ES-I3 (cell line): ENCODE results near the gene SUGT1.
"Not testable (repeated sequence)": the region's sequence is repeated elsewhere in the genome, so short reads cannot be mapped to it uniquely, and the experiment has no call there.

Experiments
- H3K36me3 ChIP-seq: 2 replicates; pipeline ENCODE4 v1.6.1; 2013; ENCODE audit warnings: mild to moderate bottlenecking, low read length, control low read depth, moderate library complexity; ENCODE audit not compliant: insufficient read depth
- H3K4me1 ChIP-seq: 2 replicates; pipeline ENCODE4 v1.6.1; 2013; ENCODE audit warnings: mild to moderate bottlenecking, control low read depth, low read length; ENCODE audit not compliant: insufficient read depth
- H3K9ac ChIP-seq: 2 replicates; pipeline ENCODE4 v1.6.1; 2013; ENCODE audit warnings: low read depth, mild to moderate bottlenecking, low read length, moderate library complexity
- H3K9me3 ChIP-seq: 2 replicates; pipeline ENCODE4 v1.6.1; 2013; ENCODE audit warnings: mild to moderate bottlenecking, low read length, moderate library complexity; ENCODE audit not compliant: control insufficient read depth, insufficient read depth

Gene SUGT1

DNA sequence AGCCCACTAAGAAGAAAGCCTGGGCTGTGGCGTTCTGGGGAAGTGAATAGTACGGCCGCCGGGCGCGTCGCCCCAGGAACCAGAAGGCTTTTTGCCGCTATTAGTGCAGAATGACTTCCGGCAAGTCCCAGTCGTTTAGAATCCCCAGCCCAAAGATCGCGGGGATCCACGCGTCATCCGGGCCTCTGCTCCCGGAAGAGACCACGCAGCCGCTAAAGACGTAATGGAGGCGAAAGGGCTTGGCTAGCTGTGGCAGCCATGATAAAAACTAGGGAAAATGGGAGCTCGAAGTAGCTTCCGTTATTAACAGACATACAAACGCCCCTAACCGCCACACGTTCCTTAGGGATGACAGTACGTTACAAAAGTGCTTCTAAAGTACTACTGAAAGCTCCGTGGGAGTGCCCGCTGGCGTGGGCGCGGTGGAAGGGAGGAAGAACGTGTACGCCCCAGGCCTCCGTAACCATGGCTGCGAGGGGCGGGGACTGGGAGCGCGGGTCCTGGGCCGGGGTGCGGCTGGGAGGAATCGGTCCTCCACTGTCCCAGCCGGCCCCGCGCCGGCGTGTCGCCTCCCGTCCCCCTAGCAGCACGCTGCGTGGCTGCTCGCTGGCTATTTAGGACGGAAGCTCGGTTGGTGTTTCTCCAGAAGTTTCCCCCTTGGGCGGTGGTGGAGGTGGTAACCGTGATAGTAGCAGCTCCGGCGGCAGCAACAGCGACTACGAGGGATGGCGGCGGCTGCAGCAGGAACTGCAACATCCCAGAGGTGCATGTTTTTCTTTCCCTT lies at the start of gene SUGT1:
Gene SUGT1 (plus strand): TSS at position 641 of the 784 bp plus-strand sequence. CDS start 85 bp downstream, at position 726.
- Histone ChIP-seq H3K4me1 (no peaks in the 10 kb centered on the region), H3K36me3 (0 out of 2 replicates have a peak, but pooled peaks cover 8% of the 10 kb centered on the region), H3K9me3 (no peaks in the 10 kb centered on the region), H3K9ac (peak within 1 kb of the TSS; percentile 95)

- H3K9me3 ChIP-seq, H3K9ac ChIP-seq, H3K4me1 ChIP-seq, H3K36me3 ChIP-seq: not testable (repeated sequence)
Observed at GRCh38 chr13:52603316-52603715, 49.3 kb upstream of the SUGT1 start.

DNA sequence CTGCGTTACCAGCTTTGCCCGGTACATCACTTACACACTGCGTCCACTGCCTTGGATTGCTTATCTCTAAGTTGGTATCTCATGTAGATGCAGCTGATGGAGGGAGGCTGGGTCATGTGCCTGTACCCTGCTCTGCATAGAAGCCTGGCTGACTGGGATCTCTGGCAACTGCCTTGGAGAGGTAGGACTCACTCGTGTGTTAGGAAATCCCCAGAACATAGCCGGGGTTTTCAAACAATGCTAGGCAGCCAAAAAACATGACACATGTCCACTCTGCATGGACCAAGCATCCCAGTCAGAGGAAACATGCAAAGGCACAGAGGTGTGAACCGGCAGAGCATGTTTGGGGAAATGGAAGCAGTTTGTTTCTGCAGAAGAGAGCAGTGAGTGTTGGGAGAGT lies 46.5 kb upstream of the SUGT1 start:
- not testable (repeated sequence) for H3K9me3 ChIP-seq, H3K9ac ChIP-seq, H3K4me1 ChIP-seq, H3K36me3 ChIP-seq

DNA sequence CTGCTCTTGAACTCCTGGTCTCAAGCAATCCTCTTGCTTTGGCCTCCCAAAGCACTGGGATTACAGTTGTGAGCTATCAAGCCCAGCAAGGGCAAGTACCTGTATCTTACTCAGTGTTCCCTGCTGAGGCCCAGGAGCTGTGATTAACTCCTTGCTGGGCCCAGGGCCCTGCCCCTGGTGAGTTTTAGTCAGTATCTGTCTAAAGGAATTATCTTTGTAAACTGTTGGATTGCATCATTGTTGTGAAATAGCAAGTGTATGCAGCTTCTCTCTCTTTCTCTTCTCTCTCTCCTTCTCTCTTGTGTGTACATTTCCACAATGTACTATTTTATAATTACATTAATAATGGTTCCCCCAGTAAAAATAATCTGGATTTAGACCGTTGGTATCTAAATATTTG lies 45.8 kb upstream of the SUGT1 start:
- H3K36me3 ChIP-seq, H3K9ac ChIP-seq, H3K4me1 ChIP-seq, H3K9me3 ChIP-seq: not testable (repeated sequence)

DNA sequence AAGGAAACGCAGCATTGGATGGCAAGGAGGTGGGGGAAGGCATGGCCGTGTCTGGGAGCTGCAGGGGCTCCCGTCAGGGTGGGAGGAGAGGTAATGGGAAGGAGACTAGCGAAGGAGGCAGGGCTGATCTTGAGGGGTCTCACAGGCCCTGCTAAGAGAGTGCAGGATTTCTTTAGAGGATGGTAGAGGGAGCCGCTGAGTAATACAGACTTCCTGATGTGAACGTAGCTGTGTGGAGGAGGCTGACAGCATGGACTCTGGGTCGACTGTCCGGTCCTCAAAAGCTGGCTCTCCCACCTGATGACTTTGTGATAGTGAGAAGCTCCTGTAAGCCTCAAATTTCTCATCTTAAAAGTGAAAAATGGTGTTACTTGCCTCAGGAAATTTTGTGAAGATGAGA lies 44.5 kb upstream of the SUGT1 start:
- not testable (repeated sequence) for H3K36me3 ChIP-seq, H3K9me3 ChIP-seq, H3K9ac ChIP-seq, H3K4me1 ChIP-seq

DNA sequence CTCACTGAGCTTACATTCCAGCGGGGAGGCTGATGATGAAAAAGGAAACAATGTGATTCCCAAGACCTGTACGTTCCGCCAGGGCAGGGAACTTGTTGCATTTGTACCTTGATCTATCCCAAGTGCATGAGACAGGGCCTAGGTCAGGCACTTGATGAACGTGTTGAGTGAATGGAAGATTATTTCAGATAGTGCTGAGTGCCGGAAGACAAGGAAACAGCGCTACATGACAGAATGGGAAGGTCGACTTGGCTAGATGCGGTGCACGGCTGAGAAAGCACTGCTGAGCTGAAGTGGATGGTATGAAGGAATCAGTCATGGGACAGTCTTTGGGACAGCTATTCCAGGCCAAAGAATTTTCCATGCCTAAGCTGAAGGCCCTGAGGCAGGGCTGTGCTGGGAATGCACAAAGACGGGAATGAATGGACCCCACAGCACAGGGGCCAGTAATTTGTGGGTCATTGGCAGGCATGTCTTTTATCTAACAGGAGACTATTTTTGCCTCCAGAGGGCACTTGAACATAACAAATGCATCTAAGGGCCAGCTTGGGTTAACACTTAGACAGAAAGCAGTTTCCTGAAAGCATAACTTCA lies 43.5 kb upstream of the SUGT1 start:
- H3K36me3 ChIP-seq, H3K9me3 ChIP-seq, H3K4me1 ChIP-seq, H3K9ac ChIP-seq: not testable (repeated sequence)

- H3K4me1 ChIP-seq, H3K9ac ChIP-seq, H3K9me3 ChIP-seq, H3K36me3 ChIP-seq: not testable (repeated sequence)
Observed at GRCh38 chr13:52610158-52610557, 42.5 kb upstream of the SUGT1 start.

- Histone ChIP-seq H3K4me1 (no peaks in the 10 kb centered on the region), H3K9ac (no peak overlapping the region), H3K36me3 (no peaks in the 10 kb centered on the region), H3K9me3 (no peaks in the 10 kb centered on the region)
Observed at GRCh38 chr13:52615134-52615801, 37.4 kb upstream of the SUGT1 start.

DNA sequence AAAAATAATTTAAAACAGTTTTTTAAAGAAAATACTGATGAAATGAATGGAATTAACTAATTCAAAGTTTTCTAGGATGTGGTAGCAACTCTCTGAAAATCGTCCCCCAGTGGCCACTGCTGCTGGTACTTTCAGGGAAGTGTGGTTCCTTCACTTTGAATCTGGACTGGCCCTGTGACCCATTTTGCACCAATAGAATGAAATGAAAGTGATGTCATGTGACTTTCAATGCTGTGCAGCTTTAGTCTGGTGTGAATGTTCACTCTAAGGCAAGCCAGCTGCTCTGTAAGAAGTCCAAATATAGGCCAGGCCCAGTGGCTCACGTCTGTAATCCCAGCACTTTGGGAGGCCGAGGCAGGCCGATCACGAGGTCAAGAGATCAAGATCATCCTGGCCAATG lies 36.8 kb upstream of the SUGT1 start:
- H3K36me3 ChIP-seq, result no peaks in the 10 kb centered on the region
- H3K4me1 ChIP-seq, result no peaks in the 10 kb centered on the region
- H3K9ac ChIP-seq, result no peak overlapping the region
- no peaks in the 10 kb centered on the region for H3K9me3 ChIP-seq

- H3K4me1 ChIP-seq, result no peaks in the 10 kb centered on the region
Observed at GRCh38 chr13:52617070-52618060, 35.3 kb upstream of the SUGT1 start.

GRCh38 chr13:52631083-52631690 lies 21.4 kb upstream of the SUGT1 start:
- not testable (repeated sequence) for H3K9ac ChIP-seq, H3K9me3 ChIP-seq, H3K36me3 ChIP-seq, H3K4me1 ChIP-seq

More at GRCh38 chr13:52617070-52618060, 35.3 kb upstream of the SUGT1 start:
- Histone ChIP-seq H3K9ac (peak overlapping the region; percentile 96), H3K9me3 (no peaks in the 10 kb centered on the region), H3K36me3 (no peaks in the 10 kb centered on the region)

DNA sequence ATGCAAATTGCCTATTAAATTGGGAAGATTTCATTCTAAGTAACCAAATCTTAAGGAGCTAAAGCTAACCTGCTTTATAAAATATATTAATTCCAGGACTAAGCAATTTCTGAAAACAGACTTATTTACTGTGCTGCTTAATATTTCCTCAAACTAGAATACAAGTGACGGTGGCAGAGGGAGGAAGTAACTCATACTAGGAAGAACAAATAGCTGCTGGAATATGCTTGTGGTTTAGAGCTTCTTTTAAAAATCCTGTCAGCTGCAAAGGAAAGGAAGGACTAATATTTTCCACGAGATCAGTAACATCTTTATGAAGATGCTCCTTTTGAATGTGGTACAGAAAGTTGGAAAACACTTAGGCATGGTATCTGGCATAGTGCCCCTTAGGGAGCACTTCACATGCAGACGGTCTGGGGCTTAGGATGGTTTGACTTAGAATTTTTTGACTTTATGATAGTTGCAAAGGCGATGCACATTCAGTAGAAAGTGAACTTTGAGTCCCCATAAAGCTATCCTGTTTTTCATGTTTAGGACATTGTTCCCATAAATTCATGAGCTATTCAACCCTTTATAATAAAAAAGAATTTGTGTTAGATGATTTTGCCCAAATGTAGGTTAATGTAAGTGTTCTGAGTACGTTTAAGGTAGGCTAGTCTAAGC lies 13.8 kb upstream of the SUGT1 start:
- H3K9ac ChIP-seq, result no peak overlapping the region
- no peaks in the 10 kb centered on the region for H3K4me1 ChIP-seq
- no peaks in the 10 kb centered on the region for H3K9me3 ChIP-seq
- no peaks in the 10 kb centered on the region for H3K36me3 ChIP-seq

DNA sequence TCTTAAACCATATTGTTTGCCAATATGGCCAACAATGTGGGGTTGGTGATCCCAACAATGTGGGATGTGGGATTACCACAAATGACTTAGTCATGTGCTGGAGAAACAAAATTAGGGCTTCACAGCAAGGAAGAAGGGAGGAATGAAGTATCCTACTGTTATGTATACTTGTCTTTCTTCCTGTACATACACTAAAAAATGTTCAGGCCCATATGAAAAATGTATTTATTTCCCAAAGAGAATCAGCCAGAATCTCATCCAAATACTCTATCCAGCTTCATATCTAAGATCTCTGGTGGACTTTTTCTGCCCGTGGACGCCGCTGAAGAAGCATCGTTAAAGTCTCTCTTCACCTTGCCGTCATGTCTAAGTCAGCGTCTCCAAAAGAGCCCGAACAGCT lies 10.5 kb upstream of the SUGT1 start, which contains the start of gene HNRNPA1L2:
Gene HNRNPA1L2 (plus strand): TSS at position 301 of the 400 bp plus-strand sequence. CDS start 62 bp downstream, at position 363.
- no peaks in the 10 kb centered on the region for H3K36me3 ChIP-seq

More for the DNA sequence above, 10.5 kb upstream of the SUGT1 start, which contains the start of gene HNRNPA1L2:
- Histone ChIP-seq H3K9me3 (no peaks in the 10 kb centered on the region), H3K4me1 (no peaks in the 10 kb centered on the region), H3K9ac (no peak within 1 kb of the TSS)
